ENCODE results near the gene AOC2.
"Not testable (repeated sequence)": the region's sequence is repeated elsewhere in the genome, so short reads cannot be mapped to it uniquely, and the experiment has no call there.

Gene AOC2

DNA sequence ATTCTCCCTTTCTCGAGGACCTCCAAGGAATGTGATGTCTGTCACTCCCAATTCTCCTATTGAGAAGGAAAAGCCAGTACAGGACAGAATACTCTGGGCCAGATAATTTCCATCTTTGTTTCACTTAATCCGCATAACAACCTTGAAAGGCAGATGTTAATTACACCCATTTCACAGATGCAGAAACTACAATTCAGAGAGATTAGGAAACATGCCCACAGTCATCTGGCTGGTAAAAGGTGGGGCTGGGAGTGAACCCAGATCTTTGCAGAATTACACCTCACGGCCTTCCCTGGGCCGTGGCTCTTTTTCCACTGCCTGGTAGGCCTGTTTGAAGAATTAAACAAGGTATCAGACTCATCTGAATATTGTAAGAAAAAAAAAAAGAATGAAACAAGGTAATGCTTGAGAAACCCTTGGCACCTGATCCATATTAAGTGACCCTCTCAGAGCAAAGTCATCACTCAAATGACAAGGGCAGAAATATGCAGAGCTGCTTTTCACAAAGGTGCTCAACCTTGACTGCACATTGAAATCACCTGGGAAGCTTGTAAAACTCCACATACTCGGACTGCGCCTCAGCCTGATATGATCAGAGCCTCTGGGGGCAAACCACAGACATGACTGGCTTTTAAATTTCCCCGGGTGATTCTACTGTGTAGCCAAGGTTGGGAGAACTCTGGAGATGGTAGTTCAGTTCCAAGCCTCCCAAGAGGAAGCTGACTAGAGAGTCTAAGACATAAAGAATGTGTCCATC, 39.6 kb downstream of the AOC2 start:
- no peak for DNase-seq

DNA sequence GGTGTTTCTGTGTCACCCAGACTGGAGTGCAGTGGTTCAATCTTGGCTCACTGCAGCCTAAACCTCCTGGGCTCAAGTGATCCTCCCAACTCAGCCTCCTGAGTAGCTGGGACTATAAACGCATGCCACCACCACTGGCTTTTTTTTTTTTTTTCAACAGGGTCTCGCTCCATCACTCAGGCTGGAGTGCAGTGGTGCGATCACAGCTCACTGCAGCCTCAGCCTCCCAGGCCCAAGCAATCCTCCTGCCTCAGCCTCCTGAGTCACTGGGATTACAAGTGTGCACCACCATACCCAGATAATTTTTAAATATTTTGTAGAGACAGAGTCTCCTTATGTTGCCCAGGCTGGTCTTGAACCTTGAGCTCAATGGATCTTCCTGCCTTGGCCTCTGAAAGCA, 41.4 kb downstream of the AOC2 start:
- not testable (repeated sequence) for DNase-seq

- DNase-seq, result no peak
These were observed 42.1 kb downstream of the AOC2 start for GRCh38 chr17:42886283-42887176.

DNA sequence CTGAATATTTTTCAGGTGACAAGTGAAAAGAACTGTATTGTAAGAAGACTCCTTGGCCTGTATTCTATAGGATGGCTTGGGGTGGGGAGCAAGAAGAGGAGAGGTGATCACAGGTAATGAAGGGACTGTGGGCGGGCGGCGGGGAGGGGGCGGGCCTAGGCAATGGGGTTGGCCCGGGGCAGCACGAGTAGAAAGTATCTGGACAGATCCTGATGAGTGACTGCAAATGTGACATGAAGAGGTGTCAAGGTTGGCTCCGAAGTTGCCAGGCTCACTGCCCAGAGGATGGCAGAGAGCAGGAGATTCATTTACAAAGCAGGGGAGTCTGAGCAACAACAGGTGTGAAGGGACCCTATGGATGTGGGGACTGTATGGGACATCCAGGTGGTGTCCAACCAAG, 45.4 kb downstream of the AOC2 start:
- no peak for DNase-seq

DNA sequence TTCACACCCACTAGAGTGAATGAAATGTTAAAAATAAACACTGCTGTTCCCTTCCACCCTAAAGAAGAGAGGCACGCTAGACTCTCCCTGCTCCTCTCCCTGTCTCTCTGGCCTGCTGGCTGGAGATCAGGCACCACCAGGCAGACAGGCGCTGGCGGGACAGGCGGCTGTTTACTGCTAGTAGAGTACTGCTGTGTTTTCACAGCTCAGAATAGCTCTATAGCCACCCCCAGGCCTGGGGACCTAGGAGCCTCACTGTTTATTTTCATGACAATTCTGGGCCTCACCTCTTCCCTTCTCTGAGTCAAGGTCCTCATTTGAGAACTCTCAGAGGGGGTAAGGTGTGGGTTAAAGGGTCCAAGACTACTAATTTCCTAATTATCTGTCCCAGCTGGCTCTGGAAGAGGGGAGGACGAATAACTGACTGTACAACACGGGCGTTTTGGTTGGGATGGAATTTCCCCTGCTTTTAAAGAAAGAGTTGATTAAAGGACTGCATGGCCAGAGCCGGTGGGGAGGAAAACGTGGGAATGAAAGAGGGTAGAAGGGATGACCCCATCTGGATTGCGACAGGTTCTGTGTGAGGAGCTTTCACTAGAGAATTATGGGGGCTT, 47.3 kb downstream of the AOC2 start:
- no peak for DNase-seq

GRCh38 chr17:42893359-42893758, 49.0 kb downstream of the AOC2 start:
- DNase-seq, result no peak

DNA sequence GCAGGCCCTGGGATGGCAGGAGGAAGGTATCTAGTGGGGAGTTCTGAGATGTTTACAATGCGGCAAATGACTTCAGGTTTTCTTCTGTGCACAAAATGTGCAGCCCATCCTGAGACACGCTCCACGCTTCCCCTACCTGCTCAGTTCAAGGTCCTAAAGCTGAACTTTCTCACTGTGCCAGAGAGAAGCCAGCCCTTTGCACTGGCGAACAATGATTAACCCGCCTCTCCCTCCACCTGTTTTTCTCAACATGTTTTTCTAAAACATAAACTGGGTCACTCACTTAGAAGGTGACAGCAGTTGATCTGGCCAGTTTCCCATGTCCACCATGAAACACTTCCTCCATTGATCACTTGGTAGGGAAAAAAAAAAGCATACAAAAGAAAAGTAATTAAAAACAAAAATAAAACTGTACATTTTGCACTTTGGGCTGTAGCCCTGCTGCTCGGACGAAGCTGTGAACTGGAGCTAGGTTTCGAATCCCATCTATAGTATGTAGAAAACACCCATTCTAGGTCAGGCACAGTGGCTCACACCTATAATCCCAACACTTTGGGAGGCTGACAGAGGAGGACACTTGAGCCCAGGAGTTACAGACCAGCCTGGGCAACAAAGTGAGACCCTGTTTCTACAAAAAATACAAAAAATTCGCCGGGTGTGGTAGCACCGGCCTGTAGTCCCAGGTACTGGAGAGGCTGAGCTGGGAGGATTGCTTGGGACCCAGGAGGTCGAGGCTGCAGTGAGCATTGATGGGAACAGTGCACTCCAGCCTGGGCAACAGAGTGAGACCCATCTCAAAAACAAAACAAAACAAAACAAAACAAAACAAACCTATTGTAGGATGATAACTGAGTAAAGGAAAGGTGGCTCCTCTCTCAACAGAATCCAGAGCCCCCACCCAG, 50.2 kb downstream of the AOC2 start:
- DNase-seq, result no peak

DNA sequence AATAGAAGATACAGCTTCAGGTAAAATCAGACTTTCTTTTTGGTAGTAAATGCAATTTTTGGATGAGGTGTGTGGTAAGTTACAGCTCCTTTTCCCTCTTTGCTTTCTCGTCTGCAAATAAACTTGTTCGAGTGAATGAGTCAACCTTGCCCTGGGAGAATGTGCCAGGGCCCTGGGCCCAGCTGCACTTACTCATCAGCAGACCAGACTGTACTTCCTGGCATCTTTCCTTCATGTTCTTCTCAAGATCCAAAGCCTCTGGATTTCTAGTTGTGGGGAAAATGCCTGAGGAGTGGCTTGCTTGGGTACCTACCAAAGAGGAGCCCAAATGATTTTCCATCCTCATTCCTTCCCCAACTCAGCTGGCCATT, 50.8 kb downstream of the AOC2 start:
- DNase-seq, result no peak

DNA sequence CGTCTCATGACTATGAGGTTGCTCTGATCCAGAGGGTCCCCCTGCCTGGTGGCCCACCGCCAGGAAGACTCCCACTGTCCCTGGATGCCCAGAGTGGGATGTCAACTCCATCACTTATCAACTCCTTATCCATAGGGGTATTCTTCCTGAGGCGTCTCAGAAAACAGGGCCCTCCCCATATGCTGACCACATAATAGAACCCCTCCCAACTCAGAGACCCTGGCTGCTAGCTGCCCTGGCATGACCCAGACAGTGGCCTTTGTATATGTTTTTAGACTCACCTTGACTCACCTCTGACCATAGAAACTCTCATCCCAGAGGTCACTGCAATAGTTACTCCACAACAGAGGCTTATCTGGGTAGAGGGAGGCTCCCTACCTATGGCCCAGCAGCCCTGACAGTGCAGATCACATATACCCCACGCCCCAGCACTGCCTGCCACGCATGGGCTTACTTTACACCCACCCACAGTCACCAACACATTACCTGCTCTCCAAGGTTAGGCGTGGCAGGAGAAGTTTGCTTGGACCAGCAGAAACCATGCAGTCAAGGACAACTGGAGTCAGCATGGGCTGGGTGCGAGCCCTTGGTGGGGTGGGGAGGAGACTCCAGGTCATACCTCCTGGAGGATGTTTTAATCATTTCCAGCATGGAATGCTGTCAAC, 53.9 kb downstream of the AOC2 start:
- no peak for DNase-seq

DNA sequence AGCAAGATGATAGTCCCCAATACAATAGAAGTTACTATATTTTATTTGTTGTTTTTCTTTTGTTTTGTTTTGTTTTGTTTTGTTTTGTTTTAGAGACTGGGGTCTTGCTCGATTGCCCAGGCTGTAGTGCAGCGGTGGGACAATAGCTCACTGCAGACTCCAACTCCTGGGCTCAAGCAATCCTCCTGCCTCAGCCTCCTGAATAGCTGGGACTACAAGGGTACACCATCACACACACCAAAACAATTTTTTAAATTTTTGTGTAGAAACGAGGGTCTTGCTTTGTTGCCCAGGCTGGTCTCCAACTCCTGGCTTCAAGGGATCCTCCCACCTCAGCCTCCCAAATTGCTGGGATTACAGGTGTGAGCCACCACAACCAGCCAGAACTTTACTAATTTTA, 55.6 kb downstream of the AOC2 start:
- DNase-seq, result not testable (repeated sequence)

Data from NCI-H526 treated with DMSO at 0.1 percent for 48 hours (cell line).